Kidney epithelial cell (primary cell): ENCODE results near the gene NFATC2. TPM values are rescaled to one million over a fixed set of nuclear protein-coding genes. Genes with fewer than 3 reads are reported as not detected.

ENCODE experiments used
- DNase-seq: peaks from one replicate; pipeline ENCODE4 v3.0.0-alpha.2; 2010; ENCODE audit warnings: low read depth
- H3K27me3 ChIP-seq: 2 replicates; pipeline ENCODE4 v1.6.0; 2011; ENCODE audit warnings: low read length; ENCODE audit not compliant: control insufficient read depth, insufficient read depth
- H3K36me3 ChIP-seq: 2 replicates; pipeline ENCODE4 v1.5.1; 2011; ENCODE audit warnings: low read length; ENCODE audit not compliant: control insufficient read depth, insufficient read depth
- H3K4me3 ChIP-seq: 2 replicates; pipeline ENCODE4 v1.5.1; 2011; ENCODE audit warnings: low read depth, mild to moderate bottlenecking, control low read depth, low read length
- total RNA-seq: library from RNA; depleted of rRNA; stranded (reverse); fragments of >200 nt; gene quantifications from 2 replicates; pipeline ENCODE4 v1.2.3, GENCODE V29; 2015
- TF ChIP-seq, protein P1 (sequence below): IDR thresholded peaks from 2 replicates; pipeline ENCODE4 v1.5.1; 2011; ENCODE audit warnings: mild to moderate bottlenecking, moderate library complexity, low read length, control low read depth, inconsistent platforms; ENCODE audit not compliant: insufficient read depth, poor library complexity, severe bottlenecking

Gene NFATC2
- total RNA-seq, 1 donor from 2014 or later, result 2.9 TPM

DNA sequence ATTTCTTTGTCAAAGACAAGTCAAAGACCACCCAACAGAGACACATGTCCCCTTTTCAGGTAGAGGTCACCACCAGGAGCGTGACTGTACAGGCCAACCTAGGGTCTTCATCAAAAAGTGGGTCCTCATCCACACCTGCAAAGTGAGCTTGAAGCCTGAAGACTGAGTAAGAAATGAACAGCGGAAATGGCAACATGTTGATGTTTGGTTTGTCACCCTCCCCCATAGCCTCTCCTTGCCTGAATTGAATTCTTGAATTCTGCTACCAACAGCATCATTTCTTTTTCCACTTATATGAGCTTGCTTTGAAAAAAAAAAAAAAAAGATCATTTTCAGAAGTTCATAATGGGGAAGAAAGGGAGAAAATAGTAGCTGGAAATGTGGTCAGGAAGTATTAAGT lies 104.4 kb downstream of the NFATC2 start:
- DNase-seq, result no peak
- Histone ChIP-seq H3K4me3 (no peak overlapping the region), H3K36me3 (no peaks in the 10 kb centered on the region), H3K27me3 (no peaks in the 10 kb centered on the region)
- TF ChIP-seq, protein P1, sequence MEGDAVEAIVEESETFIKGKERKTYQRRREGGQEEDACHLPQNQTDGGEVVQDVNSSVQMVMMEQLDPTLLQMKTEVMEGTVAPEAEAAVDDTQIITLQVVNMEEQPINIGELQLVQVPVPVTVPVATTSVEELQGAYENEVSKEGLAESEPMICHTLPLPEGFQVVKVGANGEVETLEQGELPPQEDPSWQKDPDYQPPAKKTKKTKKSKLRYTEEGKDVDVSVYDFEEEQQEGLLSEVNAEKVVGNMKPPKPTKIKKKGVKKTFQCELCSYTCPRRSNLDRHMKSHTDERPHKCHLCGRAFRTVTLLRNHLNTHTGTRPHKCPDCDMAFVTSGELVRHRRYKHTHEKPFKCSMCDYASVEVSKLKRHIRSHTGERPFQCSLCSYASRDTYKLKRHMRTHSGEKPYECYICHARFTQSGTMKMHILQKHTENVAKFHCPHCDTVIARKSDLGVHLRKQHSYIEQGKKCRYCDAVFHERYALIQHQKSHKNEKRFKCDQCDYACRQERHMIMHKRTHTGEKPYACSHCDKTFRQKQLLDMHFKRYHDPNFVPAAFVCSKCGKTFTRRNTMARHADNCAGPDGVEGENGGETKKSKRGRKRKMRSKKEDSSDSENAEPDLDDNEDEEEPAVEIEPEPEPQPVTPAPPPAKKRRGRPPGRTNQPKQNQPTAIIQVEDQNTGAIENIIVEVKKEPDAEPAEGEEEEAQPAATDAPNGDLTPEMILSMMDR, result no peak

DNA sequence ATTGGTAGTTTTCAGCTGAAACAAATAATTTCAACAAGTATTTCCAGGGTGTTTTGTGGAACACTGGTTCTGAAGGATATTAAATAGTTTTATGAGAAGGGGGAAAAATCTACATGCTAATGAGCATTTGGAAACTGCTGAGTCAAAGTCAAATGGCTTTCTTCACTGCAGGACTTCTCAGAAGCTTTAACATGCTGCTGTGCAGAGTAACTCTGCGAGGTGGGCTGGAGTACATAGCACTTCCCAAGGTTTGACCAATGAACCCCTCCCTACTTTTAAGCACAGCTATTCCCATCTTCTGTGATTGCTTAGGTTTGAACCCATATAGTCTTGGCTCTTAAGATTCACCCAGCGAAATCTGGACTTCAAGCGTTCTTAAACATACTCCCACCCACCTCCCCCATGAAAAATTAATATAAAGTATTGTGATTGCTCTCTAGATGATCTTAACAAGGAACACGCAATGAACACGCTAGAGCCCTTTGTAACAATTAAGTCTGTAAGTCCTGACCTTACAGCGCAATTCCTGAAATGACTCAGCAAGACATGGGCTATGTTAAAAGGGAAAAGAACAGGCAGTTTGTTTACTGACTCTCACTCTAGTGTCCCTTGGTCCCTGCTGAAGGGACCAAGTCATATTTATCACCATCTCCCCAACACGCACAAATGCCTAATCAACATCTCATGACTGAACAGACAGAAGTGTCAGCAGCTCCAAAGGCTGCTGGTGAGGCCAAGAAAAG lies 105.2 kb downstream of the NFATC2 start:
- Histone ChIP-seq H3K4me3 (no peak overlapping the region), H3K27me3 (no peaks in the 10 kb centered on the region), H3K36me3 (no peaks in the 10 kb centered on the region)
- no peak for DNase-seq
- TF ChIP-seq, protein P1, result no peak

DNA sequence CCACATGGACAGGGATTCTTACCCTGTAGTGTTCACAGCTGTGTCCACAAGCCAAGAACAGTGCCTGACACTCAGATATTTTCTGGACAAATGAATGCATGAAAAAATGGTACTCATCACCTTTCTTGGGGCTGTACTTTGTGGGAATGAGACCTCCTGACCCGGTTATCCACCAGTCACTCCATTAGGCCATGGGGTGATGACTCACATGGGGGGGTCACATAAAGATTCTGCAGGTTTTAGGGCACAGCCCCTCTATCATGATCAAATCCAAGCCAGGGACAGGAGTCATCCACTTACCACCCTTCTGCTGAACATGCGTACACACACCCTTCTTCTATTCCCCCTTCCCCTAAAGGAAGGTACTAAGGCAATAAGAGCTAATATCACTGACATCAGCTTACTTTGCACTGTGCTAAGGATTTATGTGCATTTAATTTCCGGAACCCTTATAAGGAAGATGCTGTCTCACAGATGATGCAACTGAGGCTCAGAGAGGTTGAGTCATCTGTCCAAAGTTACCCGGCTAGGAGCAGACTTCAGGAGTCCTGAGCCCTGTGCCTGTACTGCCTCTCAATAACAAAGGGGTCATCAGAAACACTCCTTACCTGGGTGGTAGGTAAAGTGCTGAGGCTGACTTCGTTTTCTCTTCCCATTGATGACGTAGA lies 107.8 kb downstream of the NFATC2 start:
- no peak for DNase-seq
- no peaks in the 10 kb centered on the region for H3K36me3 ChIP-seq
- H3K27me3 ChIP-seq, result no peaks in the 10 kb centered on the region
- no peak overlapping the region for H3K4me3 ChIP-seq
- TF ChIP-seq, protein P1, result no peak

DNA sequence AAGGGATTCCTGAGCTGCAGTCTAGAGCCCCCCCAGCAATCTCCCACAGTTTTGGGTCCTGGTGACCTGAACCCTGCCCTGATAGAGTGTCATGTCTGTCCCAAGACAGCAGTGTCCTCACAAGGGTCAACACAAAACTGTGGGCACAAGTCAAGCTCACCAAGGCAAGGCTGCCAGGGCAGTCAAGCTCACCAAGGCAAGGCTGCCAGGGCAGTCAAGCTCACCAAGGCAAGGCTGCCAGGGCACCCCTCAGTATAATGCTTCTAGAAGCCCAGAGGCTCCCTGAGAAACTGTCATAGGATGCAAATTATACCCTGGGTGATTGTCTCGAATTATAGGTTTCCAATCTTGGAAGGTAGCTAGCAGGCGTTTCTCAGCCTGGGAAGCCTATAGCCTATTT lies 108.5 kb downstream of the NFATC2 start:
- TF ChIP-seq, protein P1, result no peak
- Histone ChIP-seq H3K36me3 (no peaks in the 10 kb centered on the region), H3K27me3 (no peaks in the 10 kb centered on the region), H3K4me3 (no peak overlapping the region)
- no peak for DNase-seq

DNA sequence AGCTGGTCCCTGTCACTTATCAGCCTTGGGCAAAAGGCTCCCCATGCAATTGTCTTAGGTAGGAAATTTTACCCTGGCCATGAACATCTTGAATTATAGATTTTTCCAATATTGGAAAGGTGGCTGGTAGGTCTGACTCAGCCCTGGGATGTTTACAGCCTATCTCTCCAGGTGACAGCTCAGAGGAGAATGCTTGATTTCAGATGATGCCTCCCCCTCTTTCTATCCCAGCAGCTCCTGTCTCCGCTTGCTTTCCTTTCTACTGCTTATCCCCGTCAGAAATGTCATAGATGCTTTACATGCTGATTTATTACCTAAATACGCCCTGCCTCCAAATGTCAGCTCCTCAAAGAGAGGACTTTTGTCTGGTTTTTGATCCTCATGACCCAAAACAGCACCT lies 109.6 kb downstream of the NFATC2 start:
- no peak for DNase-seq
- H3K4me3 ChIP-seq, result no peak overlapping the region
- TF ChIP-seq, protein P1, result no peak
- peaks cover 2% of the 10 kb centered on the region for H3K27me3 ChIP-seq
- no peaks in the 10 kb centered on the region for H3K36me3 ChIP-seq
